Muscle of leg (tissue), 11 donors: Measurements from ENCODE around the gene AATK. TPM values are rescaled to one million over a fixed set of nuclear protein-coding genes. Genes with fewer than 3 reads are reported as not detected.

Experiments used
- DNase-seq: peaks from one replicate; pipeline ENCODE4 v3.0.0; 2013
- H3K27ac ChIP-seq: one replicate; pipeline ENCODE4 v1.5.1; 2013; ENCODE audit warnings: mild to moderate bottlenecking, low read length, control low read depth
- H3K27me3 ChIP-seq: one replicate; pipeline ENCODE4 v1.6.1; 2013; ENCODE audit warnings: low read length; ENCODE audit not compliant: control insufficient read depth, insufficient read depth
- H3K36me3 ChIP-seq: one replicate; pipeline ENCODE4 v1.6.1; 2013; ENCODE audit warnings: low read length; ENCODE audit not compliant: control insufficient read depth, insufficient read depth
- H3K4me1 ChIP-seq: one replicate; pipeline ENCODE4 v1.6.1; 2013; ENCODE audit warnings: low read length; ENCODE audit not compliant: control insufficient read depth, insufficient read depth
- H3K4me3 ChIP-seq: one replicate; pipeline ENCODE4 v1.5.1; 2013; ENCODE audit warnings: low read length, control low read depth
- H3K9me3 ChIP-seq: replicated peaks from 2 replicates; pipeline ENCODE4 v1.6.1; 2013; ENCODE audit warnings: low read depth, low read length; ENCODE audit not compliant: control insufficient read depth
- WGBS: methylation state at CpG from one replicate; pipeline ENCODE4 v1.1.5; 2013; ENCODE audit warnings: missing lambda C conversion rate; ENCODE audit not compliant: insufficient coverage; 5-methylcytosine and 5-hydroxymethylcytosine counted together
- polyA plus RNA-seq, 8 donors: library from polyadenylated mRNA; unstranded; fragments of 120-200 nt; gene quantifications; one replicate each; pipeline versions ENCODE4 v1.2.1 to v1.2.3, GENCODE V29; 2013; ENCODE audit warnings: inconsistent platforms in 1 of 8, low replicate concordance in 1 of 8; ENCODE audit not compliant: insufficient read length in 8 of 8, insufficient read depth in 1 of 8
- total RNA-seq: library from RNA; stranded (reverse); fragments of 120-200 nt; gene quantifications from one replicate; pipeline ENCODE4 v1.2.4, GENCODE V29; 2013

Gene AATK
- total and polyA plus RNA-seq, 9 donors = 6.3 to 18.1 (median 9.6) TPM

- no peaks in the 10 kb centered on the region for H3K27me3 ChIP-seq
- H3K36me3 ChIP-seq = peaks cover 51% of the 10 kb centered on the region
- H3K4me3 ChIP-seq = no peak overlapping the region
- 86% methylated on average over 12 of the region's 17 CpGs for WGBS
- peaks cover 8% of the 10 kb centered on the region for H3K4me1 ChIP-seq
- no peaks in the 10 kb centered on the region for H3K9me3 ChIP-seq
- H3K27ac ChIP-seq = no peak overlapping the region
- no peak for DNase-seq
Observed at GRCh38 chr17:81102869-81103268, 63.2 kb downstream of the AATK start.

GRCh38 chr17:81102352-81102751 is 63.7 kb downstream of the AATK start:
- no peak overlapping the region for H3K4me3 ChIP-seq

GRCh38 chr17:81101614-81102306 is 64.3 kb downstream of the AATK start:
- 35% methylated on average over 28 of the region's 33 CpGs for WGBS
- H3K4me1 ChIP-seq = peaks cover 20% of the 10 kb centered on the region
- no peaks in the 10 kb centered on the region for H3K9me3 ChIP-seq
- no peak overlapping the region for H3K27ac ChIP-seq
- peak; percentile 77 for DNase-seq
- no peak overlapping the region for H3K4me3 ChIP-seq
- no peaks in the 10 kb centered on the region for H3K27me3 ChIP-seq
- peaks cover 41% of the 10 kb centered on the region for H3K36me3 ChIP-seq

More at GRCh38 chr17:81102352-81102751, 63.7 kb downstream of the AATK start:
- no peaks in the 10 kb centered on the region for H3K9me3 ChIP-seq
- WGBS = 89% methylated on average over 11 of the region's 12 CpGs
- peaks cover 14% of the 10 kb centered on the region for H3K4me1 ChIP-seq
- no peak for DNase-seq
- H3K27me3 ChIP-seq = no peaks in the 10 kb centered on the region
- no peak overlapping the region for H3K27ac ChIP-seq
- peaks cover 46% of the 10 kb centered on the region for H3K36me3 ChIP-seq

GRCh38 chr17:81100668-81101067 is 65.4 kb downstream of the AATK start:
- WGBS = 90% methylated on average over 10 of the region's 10 CpGs
- Histone ChIP-seq H3K4me1 (peaks cover 30% of the 10 kb centered on the region), H3K4me3 (no peak overlapping the region), H3K9me3 (no peaks in the 10 kb centered on the region), H3K36me3 (peaks cover 36% of the 10 kb centered on the region), H3K27me3 (no peaks in the 10 kb centered on the region), H3K27ac (no peak overlapping the region)
- DNase-seq = no peak

- Histone ChIP-seq H3K27ac (no peak overlapping the region), H3K9me3 (no peaks in the 10 kb centered on the region), H3K27me3 (no peaks in the 10 kb centered on the region), H3K4me3 (no peak overlapping the region), H3K4me1 (peaks cover 38% of the 10 kb centered on the region), H3K36me3 (peaks cover 35% of the 10 kb centered on the region)
- 93% methylated on average over 23 of the region's 23 CpGs for WGBS
- no peak for DNase-seq
Observed at GRCh38 chr17:81099888-81100287, 66.1 kb downstream of the AATK start.

- H3K36me3 ChIP-seq = peaks cover 19% of the 10 kb centered on the region
- WGBS = 54% methylated on average over 5 of the region's 13 CpGs
- no peaks in the 10 kb centered on the region for H3K9me3 ChIP-seq
- no peak overlapping the region for H3K27ac ChIP-seq
- DNase-seq = peak; percentile 44
- H3K27me3 ChIP-seq = no peaks in the 10 kb centered on the region
- H3K4me1 ChIP-seq = peaks cover 55% of the 10 kb centered on the region
- no peak overlapping the region for H3K4me3 ChIP-seq
Observed at GRCh38 chr17:81097943-81098308, 68.1 kb downstream of the AATK start.

- Histone ChIP-seq H3K27ac (no peak overlapping the region), H3K4me1 (peaks cover 60% of the 10 kb centered on the region), H3K4me3 (peak overlapping the region; percentile 9), H3K27me3 (no peaks in the 10 kb centered on the region), H3K9me3 (no peaks in the 10 kb centered on the region), H3K36me3 (peaks cover 17% of the 10 kb centered on the region)
- peak; percentile 91 for DNase-seq
- 11% methylated on average over 28 of the region's 31 CpGs for WGBS
Observed at GRCh38 chr17:81097134-81097942, 68.7 kb downstream of the AATK start.

GRCh38 chr17:81096741-81097133 is 69.3 kb downstream of the AATK start:
- H3K27ac ChIP-seq = no peak overlapping the region
- DNase-seq = no peak
- 76% methylated on average over 6 of the region's 7 CpGs for WGBS
- no peaks in the 10 kb centered on the region for H3K27me3 ChIP-seq
- peaks cover 16% of the 10 kb centered on the region for H3K36me3 ChIP-seq
- H3K4me1 ChIP-seq = peaks cover 63% of the 10 kb centered on the region
- no peak overlapping the region for H3K4me3 ChIP-seq
- H3K9me3 ChIP-seq = no peaks in the 10 kb centered on the region

GRCh38 chr17:81095383-81095762 is 70.6 kb downstream of the AATK start:
- Histone ChIP-seq H3K27me3 (no peaks in the 10 kb centered on the region), H3K4me3 (no peak overlapping the region), H3K9me3 (no peaks in the 10 kb centered on the region), H3K4me1 (peaks cover 70% of the 10 kb centered on the region), H3K27ac (peak overlapping the region; percentile 86), H3K36me3 (peaks cover 7% of the 10 kb centered on the region)
- DNase-seq = peak; percentile 73
- 39% methylated on average over 5 of the region's 13 CpGs for WGBS

- Histone ChIP-seq H3K36me3 (peaks cover 2% of the 10 kb centered on the region), H3K4me1 (peaks cover 76% of the 10 kb centered on the region), H3K4me3 (no peak overlapping the region), H3K27me3 (no peaks in the 10 kb centered on the region), H3K27ac (peak overlapping the region; percentile 86), H3K9me3 (no peaks in the 10 kb centered on the region)
- DNase-seq = peak; percentile 92
- 31% methylated on average over 17 of the region's 33 CpGs for WGBS
Observed at GRCh38 chr17:81094509-81095382, 71.3 kb downstream of the AATK start.
